GM19193 (cell line): ENCODE data around the gene TMPRSS5.

Experiments used
- POLR2A ChIP-seq: IDR thresholded peaks from 4 replicates; pipeline ENCODE4 v1.6.1; 2011; ENCODE audit not compliant: insufficient read depth, insufficient read length; ENCODE audit errors: extremely low read depth

Gene TMPRSS5

GRCh38 chr11:113715273-113715672 lies 9.2 kb upstream of the TMPRSS5 start:
- TF ChIP-seq POLR2A, result no peak

GRCh38 chr11:113710989-113711388 lies 4.9 kb upstream of the TMPRSS5 start:
- TF ChIP-seq POLR2A, result no peak

- TF ChIP-seq POLR2A, result no peak
Observed at GRCh38 chr11:113701491-113701890, 4.6 kb downstream of the TMPRSS5 start.

DNA sequence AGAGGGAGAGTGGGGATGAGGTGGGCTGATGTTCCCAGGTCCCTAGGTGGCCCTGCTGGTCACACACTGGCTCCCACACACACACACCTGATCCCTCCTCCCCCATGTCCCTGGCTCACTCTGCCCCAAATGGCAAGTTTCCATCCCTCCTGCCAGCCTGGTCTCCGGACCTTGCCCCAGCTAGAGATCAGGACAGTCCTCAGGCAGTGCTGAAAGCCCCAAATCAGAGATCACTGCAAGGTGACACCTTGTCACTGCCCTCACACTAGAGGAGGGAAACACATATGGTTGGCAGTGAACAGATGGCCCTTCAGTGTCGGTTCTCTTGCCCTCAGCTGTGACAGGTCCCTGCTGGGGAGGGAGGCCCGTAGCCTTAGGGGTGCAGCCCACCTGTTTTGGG lies 7.6 kb downstream of the TMPRSS5 start:
- no peak for TF ChIP-seq POLR2A

DNA sequence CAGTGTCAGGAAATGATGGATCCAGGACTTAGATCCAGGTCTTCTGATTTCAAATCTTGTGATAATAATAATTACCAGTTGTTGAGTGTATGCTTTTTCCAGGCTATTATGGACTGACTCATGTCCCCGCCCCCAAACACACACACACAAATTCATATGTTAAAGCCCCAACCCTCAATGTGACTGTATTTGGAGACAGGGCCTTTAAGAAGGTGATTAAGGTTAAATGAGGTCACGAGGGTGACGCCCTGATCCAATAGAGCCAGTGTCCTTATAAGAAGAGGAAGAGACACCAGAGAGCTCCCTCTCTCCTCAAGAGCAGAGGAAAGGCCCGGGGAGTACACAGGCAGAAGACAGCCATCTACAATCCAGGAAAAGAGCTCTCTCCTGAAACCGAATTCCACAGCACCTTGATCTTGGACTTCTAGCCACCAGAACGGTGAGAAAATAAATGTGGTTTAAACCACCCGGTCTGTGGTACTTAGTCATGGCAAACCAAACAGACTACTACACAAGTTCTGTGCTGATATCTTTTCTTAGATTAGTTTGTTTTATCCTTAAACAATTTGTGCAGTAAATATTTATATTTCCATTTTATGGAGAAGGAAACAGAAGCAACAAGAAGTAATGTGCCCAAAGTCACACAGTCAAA lies 8.2 kb downstream of the TMPRSS5 start:
- TF ChIP-seq POLR2A, result no peak

DNA sequence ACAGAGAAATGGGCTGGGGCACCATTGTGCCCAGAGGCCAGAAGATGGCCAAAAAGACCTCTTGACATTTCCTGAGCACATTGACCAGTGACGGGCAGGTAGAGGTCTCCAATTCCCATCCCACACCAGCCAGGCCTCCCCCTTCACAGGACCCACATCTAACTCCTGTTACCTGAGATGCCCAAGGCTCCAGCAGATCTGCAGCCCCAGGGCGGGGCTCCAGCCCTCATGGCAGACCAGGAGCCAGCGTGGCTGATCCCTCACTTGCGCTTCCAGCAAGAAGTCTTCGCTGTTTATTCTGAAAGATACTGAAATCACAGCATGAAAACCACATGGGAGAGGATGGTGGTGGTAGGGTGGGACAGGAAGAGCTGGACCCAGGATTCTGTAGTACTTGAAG lies 9.0 kb downstream of the TMPRSS5 start:
- no peak for TF ChIP-seq POLR2A

- TF ChIP-seq POLR2A, result no peak
Observed at GRCh38 chr11:113695207-113695606, 10.9 kb downstream of the TMPRSS5 start.

- TF ChIP-seq POLR2A, result no peak
Observed at GRCh38 chr11:113694390-113694789, 11.7 kb downstream of the TMPRSS5 start.

DNA sequence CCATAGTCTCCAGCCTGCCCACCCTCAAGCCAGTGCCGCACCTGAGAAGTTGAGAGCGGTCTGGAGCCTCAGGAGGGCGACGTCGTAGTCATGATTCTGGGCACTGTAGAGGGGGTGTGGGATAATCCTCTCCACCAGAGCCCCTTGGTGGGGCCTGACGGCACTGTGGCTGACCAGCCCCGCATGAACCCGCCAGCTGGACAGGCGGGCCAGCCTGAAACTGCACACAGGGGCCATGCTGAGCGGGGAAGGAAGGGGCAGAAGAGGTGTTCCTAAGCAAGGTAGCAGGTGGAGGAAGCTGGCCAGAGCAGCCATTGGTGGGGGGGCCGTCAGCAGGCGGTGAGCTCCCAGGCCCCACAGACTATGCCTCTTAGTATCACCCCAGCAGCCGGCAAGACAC lies 13.1 kb downstream of the TMPRSS5 start:
- TF ChIP-seq POLR2A, result no peak

DNA sequence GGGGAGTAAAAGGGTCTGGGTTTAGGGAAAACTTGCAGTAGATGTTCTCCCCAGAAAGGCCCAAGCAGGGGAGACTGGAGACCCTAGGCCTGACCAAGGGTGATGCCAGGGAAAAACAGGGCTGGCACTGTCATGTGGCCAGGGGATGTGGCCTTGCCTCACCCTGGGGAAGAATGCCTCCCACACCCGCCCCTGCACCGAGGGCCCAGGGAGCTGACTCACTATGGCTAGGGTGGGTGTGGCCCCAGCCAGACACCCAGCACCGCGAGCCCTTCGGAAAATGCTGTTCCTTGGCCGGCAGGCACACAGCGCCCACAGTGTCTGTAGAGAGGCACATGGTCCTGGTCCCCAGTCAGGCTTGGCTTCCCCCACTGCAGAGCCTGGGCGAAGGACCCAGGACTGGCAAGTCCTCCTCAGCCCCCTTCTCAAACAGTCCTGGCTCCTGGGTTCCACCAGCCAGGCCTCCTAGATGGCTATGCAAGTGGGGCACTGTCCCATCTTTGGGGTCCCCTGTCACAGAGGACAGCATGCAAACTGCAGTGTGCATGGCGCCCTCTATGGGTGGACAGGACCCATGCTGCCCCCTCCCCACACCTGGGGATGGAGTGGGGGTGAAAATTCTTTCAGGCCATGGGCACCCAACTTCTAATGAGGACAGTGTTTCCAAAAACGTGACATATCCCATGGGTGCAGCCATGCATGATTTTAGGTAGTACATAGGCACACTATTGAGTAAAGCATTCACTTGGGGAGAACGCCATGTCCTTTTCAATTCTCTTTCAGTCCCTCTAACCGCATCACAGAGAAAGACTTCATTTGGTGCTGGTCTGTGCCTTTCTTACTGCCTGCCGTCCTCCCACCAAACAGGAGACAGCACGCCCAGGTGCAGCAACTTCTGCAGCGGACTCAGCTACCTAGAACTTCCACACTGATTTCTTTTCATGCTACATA lies 15.2 kb downstream of the TMPRSS5 start:
- no peak for TF ChIP-seq POLR2A

DNA sequence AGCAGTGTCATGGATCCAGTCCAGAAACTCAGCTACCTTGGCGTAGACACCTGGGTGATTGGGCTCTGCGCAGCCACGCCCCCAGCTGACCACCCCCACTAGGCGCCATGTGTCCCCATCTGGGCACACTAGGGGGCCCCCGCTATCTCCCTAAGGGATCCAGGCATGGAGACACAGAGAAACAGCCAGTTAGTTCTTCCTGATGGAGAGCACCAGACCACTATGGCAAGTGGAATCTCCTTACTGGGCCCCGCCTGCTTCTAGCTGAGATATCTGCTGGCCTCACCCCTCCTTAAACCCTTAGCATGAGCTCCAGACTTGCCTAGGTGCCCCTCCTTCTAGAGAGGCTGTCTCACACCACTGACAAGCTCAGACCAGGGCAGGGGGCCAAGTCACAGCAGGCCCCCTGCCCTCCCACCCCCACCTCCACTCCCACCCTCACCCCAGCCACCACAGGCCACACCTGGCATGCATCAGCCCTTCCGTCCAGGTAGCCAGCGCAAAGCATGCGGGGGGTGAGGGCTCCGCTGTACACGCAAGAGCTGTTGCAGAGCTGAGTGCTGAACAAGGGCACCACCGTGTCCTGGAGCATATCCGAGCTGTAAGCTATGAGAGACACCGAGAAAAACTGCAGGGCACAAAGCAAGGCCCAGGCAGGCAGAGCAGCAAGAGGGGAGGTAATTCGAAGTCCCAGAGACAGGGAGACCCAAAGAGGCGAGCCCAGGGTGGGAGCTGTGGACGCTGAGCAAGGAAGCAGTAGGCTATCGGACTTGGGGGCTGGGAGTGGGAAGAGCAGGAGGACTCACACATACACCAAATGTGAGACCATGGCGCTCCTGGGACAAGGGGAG lies 16.1 kb downstream of the TMPRSS5 start:
- no peak for TF ChIP-seq POLR2A

DNA sequence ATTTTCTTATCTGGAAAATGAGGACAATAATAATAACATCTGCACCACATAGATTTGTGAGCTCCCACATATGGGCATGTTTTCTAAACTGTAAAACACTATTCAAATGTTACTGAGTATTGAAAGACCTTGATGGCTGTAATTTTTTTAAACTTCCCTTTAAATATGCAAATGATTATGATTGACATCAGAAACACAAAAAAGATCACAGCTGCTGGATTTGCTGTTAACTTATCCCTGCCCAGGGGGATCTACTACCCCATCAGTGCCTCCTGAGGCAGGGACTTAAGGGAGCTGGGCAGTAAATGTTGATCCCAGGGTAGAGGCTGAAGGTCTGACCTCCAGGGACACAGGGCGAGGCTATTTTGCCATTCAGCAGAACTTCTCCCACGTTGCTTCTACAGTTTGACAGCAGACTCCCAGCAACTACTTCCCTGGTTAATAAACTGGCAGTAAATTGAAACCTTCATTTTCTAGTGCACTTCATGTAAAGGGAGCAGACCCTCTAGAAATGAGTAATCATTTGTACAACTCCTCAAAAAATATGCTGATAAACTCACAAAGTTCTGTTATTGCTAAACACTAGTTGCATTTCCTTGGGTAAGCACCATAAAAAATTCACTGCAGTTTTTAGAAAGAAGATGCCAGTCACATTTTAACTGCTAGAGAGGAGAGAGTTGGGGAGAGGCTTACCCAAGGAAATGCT lies 20.3 kb downstream of the TMPRSS5 start:
- no peak for TF ChIP-seq POLR2A

DNA sequence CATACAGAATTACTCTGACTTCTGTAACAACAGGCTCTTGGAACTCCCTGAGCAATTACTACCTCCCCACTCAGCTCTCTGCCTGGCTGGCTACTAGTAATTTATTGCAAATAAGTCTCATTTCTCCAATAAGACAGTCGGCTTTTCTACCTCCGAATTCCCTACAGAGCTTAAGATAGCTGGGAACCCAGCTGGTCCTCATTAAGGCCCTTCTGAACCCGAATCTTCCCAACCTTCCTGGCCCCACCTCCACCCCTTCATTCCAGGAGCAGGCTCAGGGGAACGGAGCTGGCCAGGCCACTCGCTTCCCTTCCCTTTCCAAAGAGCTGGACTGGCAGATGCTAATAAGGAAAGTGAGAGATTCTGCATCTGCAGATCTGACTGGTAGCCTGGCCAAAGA lies 21.6 kb downstream of the TMPRSS5 start:
- no peak for TF ChIP-seq POLR2A

DNA sequence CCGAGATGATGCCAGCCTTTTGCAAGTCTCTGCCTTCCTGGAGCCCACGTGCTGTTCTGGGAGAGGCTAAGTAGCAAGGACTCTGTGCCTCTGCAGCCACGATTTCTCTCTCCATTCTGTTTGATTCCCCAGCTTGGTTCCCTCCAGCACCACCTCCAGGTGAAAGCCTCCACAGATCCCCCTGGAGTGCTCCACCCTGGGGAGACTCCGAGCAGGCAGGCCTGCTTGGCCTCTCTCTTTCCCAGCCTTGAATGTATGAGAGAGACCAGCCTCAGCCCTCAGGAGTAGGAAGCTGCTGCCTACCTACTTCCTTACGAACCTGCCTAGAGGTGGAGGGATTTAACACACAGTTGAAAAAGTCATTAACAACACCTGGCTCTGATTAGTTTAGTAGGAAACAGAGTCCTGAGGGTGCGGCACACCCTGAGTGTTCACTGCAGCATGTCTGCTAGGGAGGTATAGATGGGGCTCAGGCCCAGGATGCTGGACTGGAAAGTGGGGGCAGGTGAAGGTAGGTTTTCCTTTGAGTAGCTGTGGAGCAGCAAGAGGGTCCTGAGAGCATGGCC lies 22.5 kb downstream of the TMPRSS5 start:
- TF ChIP-seq POLR2A, result no peak
